DLD1 (cell line): ENCODE results near the gene MACO1.
"Not testable (repeated sequence)": the region's sequence is repeated elsewhere in the genome, so short reads cannot be mapped to it uniquely, and the experiment has no call there.

Experiments
- in situ Hi-C: cut with HindIII; loops from 2 replicates; pipeline ENCODE4 v1.10.0; 2017; ENCODE audit warnings: low sequenced_read_pairs

The MACO1 gene

DNA sequence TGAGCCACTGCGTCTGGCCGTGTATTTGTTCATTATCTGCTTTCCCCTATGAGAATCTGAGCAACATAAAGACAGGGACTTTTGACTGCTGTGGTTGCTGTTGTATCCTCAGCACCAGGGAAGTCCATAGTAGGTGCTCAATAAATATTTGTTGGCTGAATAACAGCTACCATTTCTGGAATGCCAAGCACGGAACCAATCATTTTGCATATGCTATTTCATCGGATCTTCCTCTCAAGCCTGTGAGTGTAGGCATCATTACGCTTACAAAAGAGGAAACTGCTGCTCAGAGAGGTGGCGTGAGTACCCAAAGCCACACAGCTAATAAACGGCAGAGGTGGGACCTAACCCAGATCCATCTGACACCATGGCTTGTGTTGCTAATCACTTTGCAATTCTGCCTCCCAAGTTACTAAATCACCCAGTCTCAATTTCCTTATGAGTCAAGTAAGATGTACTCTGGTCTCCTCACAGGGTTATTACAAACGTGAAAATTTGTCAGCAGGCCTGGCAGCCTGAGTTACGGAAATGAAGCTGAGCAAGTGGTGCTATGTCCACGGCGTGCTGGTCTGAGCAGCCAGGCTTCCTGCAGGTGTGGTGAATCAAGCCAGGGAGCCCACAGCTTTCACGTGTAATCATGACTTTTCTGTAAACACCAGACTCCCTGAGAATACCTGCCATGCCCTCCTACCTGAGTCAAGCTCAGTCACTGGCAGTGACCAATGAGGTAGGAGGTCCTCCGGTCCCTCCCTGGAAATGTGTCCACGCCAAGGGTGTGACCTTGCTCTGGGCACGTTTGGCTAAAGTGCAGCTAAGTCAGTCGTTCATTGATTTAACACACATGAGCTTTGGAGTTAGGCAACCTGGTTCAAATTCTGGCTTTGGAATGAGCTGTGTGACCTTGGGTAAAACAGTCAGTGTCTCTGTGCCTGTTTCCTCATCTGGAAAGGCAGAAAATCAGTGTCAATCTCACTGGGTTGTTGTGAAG, 5.3 kb upstream of the MACO1 start:
- in situ Hi-C loops = no loop called here

DNA sequence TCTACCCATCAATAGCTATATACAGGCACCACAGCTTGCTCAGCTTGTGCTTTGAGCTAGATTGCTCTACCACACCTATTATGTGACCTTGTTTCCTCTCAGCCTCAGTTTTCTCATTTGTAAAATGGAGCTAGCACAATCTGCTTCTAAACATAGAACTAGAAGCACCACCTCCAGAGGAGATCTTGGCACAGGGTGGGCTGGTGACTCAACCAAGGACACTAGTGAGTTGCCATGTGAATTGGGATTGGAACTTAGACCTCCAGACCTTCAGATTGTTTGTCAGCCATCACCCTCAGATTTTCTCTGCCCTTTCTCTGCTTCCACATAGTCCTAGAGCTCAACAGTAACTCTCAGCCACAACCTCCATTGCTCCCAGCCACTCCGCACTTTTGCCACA, 3.0 kb upstream of the MACO1 start:
- in situ Hi-C loops = no loop called here

DNA sequence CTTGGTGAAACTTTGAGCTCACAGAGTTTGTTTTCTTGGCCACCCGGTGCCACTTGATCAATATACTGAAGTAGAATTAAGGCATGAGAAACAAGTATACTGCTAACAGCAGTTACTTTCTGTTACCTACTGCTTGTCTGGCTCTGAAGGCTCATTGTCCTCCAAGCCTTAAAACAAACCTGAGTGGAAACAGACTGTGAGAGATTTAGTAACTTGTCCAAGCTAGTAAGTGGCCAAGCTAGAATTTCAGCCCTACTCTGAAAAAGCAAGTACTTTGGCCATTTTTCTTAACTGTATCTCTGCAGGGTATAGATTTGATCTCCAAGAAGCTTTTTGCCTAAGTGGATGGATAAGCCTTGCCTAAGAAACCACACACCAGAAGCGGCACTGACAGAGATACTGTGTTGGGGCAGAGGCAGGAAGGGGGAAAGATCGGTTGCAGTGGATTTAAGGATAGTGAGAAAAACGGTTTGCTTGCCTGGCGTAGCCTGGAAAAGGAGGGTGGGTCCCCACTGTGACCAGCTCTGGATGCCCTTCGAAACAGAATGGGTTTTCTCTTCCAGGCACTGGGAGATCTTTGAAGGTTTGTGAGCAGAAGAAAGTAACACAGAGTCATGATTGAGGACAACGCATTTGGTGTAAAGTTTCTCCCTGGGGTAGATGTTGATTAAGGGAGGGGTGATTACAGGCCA, 2.1 kb upstream of the MACO1 start:
- in situ Hi-C loops = no loop called here

DNA sequence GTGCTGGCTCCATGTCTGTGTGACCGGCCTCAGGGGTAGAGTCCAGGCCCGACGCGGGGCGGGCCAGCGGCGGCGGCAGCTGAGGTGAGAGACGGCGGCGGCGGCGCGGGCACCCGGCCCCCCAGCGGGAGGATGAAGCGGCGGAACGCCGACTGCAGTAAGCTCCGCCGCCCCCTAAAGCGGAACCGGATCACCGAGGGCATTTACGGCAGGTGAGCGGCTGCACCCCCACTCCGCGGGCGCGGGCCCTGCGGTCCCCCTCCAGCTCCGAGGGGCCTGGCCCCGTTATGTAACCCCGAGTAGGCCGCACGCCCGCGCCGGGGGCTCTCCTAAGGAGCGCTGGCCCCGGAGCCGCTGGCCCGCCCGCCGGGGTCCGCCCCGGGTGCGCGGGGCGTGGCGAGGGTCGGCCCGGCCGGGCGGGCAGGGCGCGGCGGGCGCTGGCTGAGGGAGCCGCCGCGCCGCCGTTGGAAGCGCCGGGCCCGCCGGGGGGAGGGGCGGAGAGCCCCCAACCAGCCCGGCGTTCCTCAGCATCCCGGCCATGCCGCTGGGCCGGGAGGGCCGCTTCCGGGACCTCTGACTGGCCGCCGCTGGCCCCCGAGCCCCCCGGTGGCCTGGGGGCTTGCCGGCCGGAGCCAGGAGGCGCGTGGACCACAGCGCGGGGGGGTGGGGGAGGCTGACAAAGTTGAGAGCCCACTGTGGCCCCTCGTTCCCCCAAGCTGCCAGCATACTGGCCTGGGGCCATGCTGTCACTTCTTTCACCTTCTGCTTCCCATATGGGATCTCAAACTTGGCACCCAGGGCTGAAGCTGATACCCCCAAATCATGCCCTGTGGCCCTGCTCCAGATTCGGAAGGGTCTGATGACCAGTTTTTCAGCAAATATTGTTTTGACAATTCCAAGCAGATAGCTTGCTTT, 527 bp downstream of the MACO1 start:
- in situ Hi-C loops = no loop called here

DNA sequence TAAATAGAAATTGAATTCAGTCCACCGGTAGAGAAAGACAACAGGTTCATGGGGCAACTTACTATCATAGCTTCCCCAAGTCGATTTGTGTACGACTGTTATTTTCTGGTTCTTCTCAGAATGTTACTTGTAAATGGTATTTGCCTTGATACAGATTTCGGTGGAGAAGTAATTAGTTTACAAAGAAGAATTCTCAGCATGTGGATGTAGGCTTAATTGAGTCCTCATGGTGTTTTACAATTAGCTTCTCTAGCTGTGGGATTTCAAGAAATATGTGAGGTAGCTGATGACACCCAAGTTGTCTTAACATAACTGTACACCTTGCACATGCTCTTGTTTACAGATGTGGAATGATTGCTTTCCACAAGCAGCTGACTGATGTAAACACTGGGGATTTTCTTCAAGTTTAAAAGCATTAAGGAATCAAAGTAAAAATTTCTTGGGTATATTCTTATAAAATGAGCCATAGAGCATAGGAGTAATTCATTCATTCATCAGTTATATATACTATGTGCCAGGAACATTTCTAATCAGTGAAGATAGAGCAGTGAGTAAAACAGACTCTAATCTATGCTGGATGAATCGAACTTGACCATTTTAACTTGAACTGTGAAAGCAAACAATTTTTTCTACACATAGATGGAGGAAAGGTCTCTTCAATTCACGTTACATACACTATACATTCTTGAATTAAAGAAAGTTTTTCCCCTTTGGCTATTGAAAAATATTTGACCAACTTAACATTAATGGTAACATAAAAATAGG, 1.4 kb downstream of the MACO1 start:
- in situ Hi-C loops = no loop called here

DNA sequence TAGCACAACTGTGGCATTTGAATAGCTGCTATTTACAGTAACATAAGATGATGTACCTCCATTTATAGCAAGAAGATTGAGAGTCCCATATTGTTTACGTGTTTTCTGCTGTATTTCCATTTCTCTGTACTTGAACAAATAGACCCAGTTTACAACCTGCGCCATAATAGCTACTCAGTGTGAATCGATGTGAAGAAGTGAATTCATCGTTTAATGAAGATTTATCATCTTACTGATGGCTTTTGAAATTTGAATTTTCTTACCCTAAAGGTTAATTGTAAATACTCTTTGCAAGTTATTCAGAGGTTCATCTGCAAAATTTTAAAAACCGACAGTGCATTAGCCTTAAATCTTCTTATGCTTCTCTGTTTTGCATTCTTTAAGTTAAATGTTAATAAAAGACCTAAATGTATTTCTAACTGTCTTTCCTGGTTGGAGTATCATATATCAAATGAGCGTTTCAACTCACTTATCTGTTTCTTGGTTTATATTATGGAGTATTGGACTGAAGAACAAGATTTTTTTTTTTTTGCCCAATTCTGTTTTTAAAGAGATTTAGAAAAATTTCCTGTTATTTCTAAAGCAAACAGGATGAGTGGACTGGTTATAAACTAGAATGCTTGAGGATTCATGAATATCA, 2.2 kb downstream of the MACO1 start:
- in situ Hi-C loops = no loop called here

DNA sequence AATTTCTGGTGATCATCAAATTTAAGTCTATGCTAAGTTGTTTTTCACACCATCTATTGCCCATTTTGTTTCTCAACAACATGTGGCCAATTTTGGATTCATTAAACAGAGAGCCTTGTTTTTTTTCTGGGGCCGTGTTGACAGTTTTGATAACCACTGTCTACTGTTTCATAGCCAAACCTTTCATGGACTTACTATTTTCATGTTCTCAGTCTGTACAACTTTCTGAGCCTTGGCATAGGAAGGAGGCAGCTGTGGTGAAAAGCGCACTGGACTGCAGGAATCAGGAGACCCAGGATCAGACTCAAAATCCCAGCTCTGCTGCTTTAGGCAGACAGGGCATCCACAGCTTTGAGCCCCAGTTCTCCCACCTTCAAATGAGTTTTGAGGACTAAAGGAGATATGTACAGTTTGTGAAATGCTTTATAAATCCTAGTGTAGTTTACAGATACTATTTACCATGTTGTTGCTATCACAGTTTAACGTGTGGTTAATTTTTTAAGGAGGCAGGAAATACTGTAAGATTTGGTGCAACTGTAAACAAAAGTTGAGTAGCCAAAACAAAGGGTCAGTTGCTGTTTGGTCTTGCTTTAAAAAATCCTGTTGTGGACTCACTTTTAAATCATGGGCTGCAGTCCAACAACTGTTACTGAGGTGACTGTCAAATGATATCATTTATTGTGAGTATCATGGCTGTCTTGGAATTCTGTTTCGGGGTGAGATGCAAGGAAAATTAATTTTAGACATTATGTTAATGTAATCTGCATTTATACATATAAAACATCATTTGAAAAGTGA, 2.9 kb downstream of the MACO1 start:
- in situ Hi-C loops = no loop called here

DNA sequence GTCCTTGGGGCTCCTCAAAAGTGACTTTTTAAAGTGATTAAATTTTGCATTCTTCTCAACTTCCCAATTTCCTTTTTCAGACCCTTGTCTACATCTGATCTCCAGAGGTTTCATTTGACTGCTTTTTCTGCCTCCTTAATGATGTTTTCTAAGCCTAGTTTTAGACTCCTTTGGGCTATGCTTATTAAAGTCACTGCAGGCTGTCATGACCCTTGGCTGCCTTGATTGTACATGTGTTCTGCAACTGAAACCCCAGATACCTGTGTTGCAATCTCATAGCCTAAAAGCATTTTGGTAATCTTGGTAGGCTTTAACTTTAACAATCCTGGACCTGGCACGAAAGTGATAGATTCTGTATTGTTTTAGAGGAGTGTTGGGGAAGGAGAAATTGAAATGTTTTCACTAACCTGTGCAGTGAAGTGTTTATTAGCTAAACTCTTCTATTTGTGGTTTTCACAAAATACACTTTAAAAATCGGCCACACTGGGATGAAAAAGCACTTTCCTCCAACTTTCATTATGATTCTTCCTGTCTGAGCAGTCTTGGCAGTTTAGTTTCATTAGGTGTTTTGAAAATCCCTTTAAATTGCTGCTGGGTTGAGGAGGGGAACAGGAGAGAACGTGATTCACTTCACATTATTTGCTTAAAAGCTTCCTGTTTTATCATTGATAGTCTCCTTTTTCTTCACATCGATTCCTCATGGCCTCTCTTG, 4.9 kb downstream of the MACO1 start:
- in situ Hi-C loops = no loop called here

DNA sequence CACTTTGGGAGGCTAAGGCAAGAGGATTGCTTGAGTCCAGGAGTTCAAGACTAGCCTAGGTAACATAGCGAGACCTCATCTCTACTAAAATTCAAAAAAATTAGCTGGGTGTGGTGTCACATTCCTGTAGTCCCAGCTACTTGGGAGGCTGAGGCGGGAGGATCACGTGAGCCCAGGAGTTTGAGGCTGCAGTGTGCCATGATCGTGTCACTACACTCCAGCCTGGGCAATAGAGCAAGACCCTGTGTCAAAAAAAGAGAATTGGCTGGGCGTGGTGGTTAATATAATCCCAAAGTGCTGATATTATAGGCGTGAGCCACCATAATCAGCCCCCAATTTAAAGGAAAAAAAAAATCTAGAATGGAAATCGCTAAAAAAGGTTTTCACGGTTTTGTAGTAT, 7.0 kb downstream of the MACO1 start:
- in situ Hi-C loops = no loop called here

DNA sequence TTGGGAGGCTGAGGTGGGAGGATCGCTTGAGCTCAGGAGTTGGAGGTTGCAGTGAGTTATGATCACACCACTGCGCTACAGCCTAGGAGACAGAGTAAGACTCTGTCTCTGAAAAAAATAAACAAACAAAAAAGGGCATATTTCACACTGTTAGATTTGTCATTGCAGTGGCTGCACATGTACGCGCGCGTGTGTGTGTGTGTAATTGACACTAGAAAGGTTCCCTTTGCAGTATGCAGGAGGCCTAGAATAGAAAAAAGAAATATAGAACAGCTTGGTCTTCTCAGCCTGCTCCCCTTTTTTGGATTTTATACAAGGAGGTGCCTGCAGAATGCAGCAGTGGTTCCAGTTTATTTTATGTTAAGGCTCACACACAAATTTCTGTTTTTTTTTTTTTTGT, 8.6 kb downstream of the MACO1 start:
- in situ Hi-C loops = no loop called here

DNA sequence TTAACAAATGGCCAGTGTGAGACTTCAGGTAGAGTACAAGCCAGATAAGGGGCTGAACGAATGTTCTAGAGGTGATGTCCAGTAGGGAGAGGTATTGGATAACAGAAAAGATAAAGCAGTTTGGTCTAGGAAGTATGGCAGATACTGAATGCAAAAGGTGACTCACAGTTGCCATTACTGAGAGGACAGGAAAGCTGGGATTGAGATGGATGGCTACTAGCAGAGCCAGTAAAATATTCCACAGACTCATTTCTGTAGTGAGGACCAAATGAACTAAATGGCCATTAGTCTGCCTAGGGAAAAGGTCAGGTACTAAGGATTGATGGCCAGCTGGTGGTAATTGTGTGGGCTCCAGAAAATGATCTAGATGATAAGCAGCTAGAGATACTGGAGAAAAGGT, 11.5 kb downstream of the MACO1 start:
- in situ Hi-C loops = no loop called here

DNA sequence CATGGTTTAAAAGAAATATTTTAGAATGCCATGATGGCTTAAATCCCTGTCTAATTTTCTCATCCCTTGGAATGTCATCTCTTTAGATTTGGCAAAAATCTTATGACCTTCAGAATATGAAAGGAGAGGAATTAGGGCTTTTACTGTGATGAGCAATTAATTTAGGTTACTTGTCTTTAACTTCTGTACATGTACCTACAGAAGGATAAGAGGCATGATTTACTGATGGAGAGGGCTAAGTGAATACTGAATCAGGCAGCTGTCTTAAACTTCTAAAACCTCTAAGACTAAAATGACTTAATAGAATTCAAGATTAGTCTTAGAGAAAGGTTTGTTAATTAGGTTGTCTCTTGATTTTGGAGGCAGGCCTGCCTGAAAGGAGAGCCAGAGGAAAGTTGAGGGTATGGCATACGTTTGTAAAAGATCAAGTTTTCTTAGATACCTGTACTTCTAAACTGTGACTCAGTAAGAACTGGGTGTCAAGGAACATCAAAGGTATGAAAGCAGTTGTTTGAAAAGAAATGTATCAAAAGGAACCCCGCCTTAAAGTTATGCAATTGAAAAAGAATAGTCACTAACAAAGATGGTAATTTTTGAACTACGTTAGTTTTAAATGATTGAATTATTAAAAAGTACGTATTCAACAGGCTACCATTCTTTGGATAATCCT, 12.5 kb downstream of the MACO1 start:
- in situ Hi-C loops = no loop called here

DNA sequence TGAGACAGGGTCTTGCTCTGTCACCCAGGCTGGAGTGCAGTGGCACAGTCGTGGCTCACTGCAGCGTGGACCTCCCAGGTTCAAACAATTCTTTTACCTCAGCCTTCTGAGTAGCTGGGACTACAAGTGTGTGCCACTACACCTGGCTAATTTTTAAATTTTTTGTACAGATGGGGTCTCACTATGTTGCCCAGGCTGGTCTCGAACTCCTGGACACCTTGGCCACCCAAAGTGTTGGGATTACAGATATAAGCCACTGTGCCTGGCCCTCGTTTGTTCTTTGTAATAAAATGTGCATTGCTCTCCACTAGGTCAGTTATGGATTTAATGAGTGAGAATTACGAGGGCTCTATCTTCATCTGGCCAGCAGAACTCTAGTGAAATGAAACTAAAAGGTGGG, 13.9 kb downstream of the MACO1 start:
- in situ Hi-C loops = not testable (repeated sequence)

DNA sequence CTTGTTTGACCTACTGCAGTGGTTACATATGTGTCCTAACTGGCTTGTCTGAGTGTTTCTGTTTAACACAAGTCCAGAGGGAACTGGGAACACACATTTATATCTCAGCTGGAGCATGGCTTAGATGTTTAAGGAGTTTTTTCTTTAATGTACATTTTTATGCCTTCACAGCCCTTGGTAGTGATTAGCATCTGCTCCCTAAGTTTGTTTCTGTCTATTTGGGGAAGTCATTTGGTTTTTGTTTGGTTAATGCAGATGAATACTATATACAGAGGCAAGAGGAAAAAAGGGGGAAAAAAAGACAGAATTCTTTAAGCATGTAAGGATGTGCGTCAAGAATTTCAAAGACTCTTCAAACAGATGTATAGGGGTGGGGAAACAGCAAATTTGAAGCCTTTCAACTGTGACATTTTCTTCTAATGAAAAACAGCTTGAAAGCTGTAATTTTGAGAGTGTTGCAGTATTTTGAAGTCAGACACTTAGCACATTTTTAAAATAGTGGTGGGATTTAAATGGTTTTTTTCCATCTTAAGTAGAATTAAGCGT, 15.4 kb downstream of the MACO1 start:
- in situ Hi-C loops = no loop called here

DNA sequence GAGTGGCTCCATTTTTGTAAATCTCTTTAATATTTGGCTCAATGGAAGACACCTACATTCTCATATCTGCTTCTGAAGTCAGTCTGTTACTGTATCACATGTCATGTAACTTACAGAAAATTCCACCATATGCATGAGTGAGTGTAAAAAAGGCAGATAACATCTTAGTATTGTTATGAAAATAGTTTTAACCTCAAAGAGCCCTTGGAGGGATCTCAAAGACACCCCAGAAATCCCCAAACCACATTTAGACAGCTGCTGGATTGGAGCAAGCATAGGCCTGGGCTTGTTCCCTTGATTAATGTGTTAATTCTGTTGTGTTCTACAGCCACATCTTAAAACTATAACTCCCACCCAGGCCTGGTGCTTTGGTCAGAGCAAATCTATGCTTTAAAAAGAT, 16.9 kb downstream of the MACO1 start:
- in situ Hi-C loops = no loop called here

DNA sequence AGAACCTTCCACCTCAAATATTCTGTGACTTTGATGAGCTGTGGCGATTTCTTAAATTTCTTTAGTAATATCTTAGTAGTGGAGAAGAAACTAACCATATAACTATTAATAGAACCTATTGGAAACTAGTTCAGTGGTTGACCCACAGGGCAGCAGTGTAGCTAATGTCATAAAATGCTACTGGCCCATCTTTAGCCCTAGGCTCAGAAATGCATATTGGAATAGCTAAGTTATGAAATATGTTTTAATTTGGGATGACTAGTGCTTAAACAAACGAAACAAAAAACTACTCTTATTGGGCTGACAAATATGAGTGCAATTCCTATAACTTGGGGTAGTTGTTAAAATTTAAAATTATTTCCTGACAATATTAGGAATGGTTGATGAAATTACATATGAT, 20.2 kb downstream of the MACO1 start:
- in situ Hi-C loops = no loop called here

DNA sequence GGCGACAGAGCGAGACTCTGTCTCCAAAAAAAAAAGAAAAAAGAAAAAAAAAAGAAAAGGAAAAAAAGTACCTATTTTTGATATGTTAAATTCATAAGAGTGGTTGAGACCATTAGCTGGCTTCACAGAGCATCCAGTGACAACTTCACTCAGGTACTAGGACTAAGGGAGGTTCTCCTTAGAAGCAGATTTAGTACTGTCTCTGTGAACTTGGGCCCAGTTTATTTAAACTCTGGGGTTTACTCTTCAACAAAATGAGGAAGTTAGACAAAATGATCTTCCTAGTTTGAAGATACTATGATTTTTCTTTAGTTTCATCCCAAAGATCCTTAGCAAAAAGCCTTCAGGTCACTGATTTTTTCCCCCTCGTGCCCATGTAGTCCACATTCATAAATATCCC, 21.2 kb downstream of the MACO1 start:
- in situ Hi-C loops = no loop called here

DNA sequence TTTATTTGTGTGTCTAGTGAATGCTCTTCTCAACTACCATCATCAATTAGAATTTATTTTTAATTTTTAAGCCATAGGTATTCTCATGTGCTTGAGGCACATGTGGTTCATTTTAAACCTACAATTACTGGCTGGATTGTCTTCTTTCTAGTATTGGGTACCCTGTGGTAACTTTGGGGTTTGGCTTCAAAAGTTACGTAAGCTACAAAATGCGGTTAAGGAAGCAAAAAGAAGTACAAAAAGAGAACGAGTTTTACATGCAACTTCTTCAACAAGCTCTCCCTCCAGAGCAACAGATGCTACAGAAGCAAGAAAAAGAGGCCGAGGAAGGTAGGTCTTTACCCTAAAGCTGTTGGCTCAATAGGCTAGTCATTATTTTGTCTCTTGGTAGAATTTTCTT, 25.8 kb downstream of the MACO1 start:
- in situ Hi-C loops = no loop called here
